ENCODE results near the gene CYB5B. TPM values are rescaled to one million over a fixed set of nuclear protein-coding genes. Genes with fewer than 3 reads are reported as not detected.

CYB5B gene, protein sequence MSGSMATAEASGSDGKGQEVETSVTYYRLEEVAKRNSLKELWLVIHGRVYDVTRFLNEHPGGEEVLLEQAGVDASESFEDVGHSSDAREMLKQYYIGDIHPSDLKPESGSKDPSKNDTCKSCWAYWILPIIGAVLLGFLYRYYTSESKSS
- 100 to 1,000 TPM; 124 to 150 (median 131) TPM for polyA plus RNA-seq (ENCODE audit: insufficient read length in 4 of 4)

DNA sequence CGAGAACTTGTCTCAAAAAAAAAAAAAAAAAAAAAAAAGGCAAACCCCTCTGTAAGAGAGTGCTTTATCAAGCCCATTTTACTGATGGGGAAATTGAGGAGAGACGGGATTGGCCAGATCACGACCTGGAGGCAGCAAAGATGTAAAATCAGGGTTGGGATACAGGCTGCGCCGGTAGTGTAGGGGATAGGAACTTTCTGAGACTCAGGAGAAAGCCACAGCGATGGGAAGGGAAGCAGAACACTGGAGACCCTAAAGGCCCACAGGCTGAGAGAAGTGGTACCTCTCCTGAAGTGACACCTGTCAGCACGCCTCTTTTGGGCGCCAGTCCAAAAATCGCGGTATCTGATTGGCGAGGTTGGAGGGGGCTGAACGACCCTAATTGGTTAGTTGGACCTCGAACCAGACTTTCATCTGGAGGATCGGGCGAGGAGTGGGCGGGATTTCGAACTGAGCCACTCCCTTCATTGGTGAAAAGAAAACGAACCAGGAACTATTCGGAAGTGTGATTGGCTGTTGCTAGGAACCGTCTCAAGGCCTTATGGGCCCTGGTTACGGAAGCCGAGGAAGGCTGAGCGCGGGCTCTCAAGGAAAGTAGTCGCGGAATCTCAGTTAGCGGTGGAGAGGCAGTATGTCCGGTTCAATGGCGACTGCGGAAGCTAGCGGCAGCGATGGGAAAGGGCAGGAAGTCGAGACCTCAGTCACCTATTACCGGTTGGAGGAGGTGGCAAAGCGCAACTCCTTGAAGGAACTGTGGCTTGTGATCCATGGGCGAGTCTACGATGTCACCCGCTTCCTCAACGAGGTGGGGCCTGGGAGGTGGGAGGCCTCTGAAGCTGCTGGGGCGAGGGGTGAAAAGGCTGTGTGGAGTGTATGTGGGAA is at the start of gene CYB5B:
Gene CYB5B, plus strand, starts transcription at position 567 of the 882 bp plus-strand sequence. Its CDS starts 65 bp downstream, at position 632.
- peak; percentile 91 to 99 (median 96) for DNase-seq (ENCODE audit: low read depth in 4 of 4, low spot score in 2 of 4)

DNA sequence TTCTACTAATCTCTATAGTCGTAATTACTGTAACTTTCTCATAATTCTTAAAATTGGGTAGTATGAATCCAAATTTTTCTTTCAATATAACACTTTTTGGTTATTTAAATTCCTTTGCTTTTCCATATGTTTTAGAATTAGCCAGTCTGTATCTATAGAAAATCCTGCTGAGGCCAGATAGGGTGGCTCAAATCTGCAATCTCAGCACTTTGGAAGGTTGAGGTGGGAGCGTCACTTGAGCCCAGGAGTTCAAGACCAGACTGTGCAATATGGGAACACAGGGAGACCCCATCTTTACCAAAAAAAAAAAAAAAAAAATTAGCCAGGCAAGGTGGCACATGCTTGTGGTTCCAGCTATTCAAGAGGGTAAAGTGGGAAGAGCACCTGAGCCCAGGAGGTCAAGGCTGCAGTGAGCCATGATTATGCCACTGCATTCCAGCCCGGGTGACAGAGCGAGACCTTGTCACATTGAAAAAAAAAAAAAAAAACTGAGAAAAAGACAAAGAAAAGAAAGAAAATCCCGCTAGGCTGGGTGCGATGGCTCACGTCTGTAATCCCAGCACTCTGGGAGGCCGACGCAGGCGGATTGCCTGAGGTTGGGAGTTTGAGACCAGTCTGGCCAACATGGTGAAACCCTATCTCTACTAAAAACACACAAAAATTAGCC is 47.9 kb upstream of the CYB5B start:
- DNase-seq (ENCODE audit: low read depth in 4 of 4, low spot score in 2 of 4): no peak

DNA sequence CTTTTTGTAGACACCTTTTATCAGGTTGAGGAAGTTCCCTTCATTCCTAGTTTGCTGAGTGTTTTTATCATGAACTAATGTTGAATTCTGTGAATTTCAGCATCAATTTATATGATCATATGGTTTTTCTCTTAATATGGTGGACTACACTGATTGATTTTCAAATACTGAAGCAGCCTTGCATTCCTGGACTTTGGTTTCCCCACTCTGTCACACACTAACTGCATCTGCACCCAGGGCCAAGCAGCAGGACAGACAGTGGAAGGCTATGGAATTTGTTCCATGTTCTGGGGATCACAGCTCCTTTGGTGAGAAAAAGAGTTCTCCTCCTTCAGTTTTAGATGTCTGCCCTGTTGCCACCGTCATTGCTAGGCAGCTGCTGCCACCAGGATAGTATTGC is 46.4 kb upstream of the CYB5B start:
- DNase-seq (ENCODE audit: low read depth in 4 of 4, low spot score in 2 of 4): no peak

DNA sequence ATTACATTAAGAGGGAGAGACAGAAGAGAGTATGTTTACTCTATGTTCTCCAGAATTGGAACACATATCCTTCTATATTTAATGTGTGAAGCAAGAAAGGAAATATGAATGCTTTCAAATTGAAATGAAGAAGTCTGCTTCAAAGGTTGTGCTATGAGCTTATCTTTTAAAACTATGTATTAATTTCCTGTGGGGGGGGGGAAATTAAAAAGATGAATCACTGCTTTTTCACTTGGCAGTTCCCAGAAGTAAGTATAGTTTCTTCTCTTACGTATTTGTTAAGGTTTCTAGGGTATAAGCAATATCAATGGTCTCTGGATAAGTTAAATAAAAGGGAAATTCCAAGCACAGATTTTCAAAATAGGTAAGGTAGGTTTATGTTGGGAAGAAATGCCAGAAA is 45.7 kb upstream of the CYB5B start:
- no peak for DNase-seq (ENCODE audit: low read depth in 4 of 4, low spot score in 2 of 4)

DNA sequence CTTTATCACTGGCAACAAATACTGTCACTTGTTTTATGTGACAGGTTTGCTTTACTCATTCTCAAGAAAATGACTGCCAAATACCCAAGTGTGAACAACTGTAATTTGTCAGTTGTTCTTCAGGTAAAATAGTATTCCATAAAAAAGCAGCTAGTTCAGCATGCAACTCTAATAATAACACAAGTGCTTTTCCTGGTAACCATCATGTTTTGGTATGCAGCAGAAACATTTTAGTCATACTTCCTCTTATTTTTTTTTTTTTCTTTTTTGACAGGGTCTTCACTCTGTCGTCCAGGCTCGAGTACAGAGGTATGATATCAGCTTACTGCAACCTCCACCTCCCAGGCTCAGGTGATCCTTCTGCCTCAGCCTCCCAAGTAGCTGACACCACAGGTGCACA is 43.2 kb upstream of the CYB5B start:
- DNase-seq (ENCODE audit: low read depth in 4 of 4, low spot score in 2 of 4): no peak

DNA sequence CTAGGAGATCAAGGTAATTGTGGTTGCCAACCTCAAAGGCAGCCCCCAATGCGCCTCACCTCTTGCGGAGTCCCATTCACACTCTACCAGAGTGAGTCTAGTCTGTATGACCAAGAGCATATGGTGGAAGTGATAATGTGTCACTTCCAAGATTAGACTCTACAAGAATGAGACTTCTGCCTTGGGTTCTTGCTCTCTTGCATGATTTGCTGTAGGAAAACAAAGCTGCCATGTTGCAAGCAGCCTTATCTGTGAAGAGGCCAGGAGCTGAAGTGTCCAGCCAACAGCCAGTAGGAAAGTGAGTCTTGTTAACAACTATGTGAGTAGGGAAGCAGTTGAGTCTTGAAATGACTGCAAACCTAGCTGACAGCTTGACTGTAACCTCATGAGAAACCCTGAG is 42.0 kb upstream of the CYB5B start:
- DNase-seq (ENCODE audit: low read depth in 4 of 4, low spot score in 2 of 4): no peak

DNA sequence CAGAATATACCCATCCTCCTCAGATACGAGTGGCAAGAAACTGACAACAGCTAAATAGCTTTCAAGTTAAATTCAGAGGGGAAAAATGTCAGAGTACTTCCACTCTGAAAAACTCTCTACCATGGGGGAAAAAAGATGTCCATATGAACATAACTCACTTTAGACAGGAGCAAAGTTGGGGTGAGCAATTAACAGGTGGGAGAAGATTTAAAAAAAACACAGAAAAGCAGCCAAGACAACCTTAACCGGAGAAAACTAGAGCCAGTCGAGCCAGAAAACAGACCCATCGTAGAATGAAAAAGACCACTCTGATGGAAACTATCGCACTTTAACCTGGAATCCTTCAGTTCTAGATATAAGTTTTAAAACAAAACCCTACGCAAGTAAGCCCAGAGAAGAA is 39.4 kb upstream of the CYB5B start:
- DNase-seq (ENCODE audit: low read depth in 4 of 4, low spot score in 2 of 4): no peak

DNA sequence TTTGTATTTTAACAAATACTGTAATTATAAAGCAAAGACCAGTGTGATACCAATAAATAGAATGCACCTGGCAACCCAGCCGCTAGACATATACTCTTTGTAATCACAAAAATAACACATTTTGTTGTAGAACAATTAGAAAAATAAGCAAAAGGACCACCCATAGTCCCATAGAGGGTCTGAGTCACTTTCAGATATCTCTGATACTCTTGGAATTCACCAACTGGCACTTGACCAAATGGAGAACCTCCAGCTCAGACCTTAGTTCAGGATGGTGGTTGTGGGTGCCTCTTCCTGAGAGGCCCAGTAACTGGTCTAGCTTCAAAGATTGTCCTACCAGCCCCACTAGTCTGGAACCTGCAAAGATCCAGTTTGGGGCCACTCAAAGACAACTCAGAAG is 37.8 kb upstream of the CYB5B start:
- DNase-seq (ENCODE audit: low read depth in 4 of 4, low spot score in 2 of 4): no peak

DNA sequence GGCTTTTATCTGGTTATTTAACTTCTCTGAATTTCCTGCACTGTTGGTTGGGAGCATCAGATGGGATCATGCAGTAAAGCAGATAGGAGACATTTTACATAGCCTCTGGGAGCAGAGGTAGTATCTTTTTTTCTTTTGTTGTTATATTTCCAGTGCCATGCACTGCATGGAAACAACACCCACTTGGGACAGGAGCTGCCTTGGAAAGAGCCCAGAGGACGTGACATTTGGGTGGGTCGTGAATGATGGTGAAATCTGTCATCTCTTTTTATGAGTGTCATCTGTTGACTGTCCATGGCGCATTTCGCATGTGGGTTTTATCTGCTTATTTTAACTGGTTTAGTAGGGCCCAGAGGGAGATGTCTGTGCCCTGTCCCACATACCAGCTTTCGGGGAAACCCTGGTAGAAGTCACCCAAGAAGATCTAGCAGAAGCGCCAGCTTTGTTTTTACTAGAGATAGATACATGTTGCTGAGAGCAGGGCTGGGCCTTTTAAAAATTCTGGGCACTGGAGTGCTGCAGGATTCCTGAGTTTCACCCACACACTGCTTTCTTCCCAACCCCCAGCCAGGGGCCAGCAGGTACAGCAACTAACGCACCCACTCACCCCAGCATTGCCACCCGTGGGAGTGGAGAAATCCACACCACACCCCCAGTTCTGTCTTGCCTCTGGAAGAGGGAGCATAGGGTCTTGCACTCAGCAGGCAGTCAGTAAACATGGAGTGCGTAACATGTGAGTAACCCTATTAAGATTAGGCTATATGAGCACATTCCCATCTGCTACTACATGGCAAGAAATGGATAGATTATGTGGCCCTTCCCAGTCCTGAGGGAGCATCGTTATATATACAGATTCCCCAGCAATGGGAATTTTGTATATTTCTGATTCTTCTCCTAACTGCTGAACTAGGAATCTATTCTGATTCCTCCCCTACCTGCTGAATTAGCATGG is 30.2 kb upstream of the CYB5B start:
- no peak for DNase-seq (ENCODE audit: low read depth in 4 of 4, low spot score in 2 of 4)

DNA sequence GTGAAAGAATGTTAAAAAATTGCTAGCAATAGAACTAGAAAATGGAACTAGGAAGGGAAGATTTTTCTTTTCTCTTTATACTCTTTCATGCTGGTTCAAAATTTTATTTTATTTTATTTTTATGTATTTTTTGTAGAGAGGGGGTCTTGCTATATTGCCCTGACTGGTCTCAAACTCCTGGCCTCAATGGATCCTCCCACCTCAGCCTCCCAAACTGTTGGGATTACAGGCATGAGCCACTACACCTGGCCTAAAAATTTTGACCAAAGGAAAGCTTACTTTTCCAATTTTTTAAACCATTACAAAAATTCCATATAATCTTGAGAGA is 28.6 kb upstream of the CYB5B start:
- no peak for DNase-seq (ENCODE audit: low read depth in 4 of 4, low spot score in 2 of 4)

DNA sequence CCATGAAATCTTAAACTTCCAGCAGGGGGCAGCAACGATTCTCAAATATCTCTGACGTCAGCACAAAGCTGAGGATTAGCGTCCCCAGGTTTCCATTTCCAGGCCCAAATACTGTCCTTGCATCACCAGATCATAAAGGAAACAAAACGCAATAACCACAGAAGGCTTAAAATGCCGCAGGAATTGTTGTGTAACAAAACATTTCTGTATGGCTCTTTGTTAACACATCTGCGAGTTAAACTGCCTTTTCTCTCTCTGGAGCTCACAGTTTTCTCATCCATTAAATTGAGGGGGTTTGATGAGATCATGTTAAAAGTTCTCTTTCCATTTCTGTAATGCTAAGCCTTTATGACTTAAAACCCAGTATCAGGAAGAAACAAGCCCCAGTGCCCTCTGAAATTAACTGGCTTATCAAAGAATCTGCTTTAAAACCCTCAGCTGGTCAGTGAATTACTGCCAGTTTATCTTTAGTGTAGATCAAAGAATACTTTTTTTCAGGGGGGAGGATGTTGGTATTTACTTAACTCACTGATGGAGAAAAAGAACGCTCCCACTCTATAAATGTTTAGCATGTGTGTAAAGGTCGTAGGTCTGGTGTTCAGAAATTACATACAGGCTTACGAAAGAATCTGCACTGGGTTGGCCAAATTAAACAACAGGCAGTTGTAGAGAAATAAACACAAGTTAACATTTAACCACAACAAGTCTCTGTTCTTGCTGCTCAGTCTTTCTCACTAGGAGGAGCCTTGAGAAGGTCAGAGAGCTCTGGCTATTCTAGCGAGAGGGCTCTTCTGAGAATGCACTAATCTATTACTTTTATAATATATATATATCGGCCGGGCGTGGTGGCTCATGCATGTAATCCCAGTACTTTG is 28.0 kb upstream of the CYB5B start:
- DNase-seq (ENCODE audit: low read depth in 4 of 4, low spot score in 2 of 4): peak; percentile 79 to 89 (median 82)

DNA sequence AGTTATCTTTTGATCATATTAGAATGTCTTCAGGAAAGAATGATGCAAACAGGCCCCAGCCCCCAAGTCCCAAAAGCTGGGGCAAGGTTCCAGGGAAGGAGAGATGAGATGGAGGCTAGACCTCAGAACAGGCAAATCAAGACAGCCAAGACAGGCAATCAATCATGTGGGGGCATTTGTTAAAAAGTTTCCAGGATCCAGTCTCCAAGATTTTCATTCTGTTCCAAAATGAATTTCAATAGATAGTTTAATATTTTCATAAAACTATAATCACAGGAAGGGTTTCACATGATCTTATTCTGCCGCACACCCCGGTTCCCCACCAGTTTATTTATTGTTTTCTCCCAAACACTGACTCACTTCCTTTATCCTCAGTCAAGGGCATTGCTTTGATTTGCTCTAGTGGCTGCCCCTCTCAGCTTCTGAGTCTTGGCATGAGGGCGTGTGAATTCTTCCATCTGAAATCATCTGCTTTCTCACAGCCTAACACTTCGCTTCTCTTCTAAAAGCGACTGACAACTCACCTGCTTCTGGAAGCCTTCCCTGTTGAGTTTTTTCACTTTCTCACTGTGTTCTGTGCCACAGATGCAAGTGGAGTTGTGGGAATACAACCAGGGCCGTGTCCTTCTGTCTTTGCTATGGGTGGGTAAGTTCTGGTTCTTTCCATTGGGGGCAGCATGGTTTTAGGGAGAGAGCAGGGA is 26.4 kb upstream of the CYB5B start:
- DNase-seq (ENCODE audit: low read depth in 4 of 4, low spot score in 2 of 4): no peak

DNA sequence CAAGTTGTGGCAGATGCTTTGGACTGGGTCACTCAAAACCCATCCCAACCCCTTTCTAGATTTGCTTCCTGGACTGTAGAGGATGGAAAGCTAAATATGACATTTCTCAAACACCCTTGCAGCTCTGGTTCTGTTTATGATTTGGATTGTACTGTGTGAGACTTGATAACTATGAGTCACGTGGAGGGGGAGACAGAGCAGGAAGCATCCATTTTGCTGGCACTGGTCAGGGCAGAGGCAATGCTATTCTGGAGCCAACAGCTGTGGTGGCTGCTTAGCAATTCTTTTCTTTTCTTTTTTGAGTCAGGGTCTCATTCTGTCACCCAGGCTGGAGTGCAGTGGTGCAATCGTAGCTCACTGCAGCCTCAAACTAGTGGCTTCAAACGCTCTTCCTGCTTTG is 25.1 kb upstream of the CYB5B start:
- no peak for DNase-seq (ENCODE audit: low read depth in 4 of 4, low spot score in 2 of 4)

DNA sequence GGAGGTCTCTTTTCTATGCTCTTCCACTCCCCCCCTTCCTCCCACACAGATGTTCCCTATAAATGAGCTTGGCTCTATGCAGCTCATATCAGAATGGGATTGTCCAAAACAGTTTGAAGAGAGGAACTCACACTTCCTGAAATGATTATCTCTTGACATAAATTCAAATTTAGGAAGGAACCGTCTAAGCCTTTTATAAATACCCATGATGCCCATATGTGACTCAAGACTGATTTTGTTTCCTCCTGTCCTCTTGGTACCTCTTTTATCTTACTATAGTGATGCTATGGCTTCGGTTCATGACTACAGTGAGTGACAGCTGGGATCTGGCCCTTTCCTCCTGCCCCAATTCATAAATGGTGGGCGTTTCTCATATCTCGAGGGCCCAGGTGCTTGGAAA is 22.0 kb upstream of the CYB5B start:
- no peak for DNase-seq (ENCODE audit: low read depth in 4 of 4, low spot score in 2 of 4)

DNA sequence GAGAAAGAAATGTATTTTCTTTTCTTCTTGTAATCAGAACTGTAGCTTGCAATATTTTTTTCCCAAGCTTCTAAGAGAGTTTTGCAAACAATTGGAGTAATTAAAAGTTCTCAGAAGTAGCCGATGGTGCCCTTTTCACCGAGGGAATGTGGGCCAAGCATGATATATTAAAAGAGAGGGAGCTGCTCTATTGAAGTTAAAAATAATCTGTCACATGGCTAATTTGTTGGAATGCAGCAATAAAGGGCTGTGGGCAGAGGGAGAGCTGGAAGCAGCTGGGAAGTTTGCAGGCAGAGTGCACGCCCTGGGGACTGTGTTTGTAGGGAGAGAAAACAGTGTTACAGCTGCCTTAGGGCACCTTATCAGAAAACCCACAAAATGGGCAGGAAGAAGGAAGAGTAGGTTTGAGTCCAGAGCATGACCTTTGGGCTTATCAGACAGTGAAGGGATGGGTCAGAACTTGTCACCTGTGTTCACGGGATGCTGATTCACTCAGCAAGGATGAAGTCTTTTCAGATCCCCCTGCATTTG is 20.1 kb upstream of the CYB5B start:
- DNase-seq (ENCODE audit: low read depth in 4 of 4, low spot score in 2 of 4): peak in 1 of 4 donors; percentile 77

DNA sequence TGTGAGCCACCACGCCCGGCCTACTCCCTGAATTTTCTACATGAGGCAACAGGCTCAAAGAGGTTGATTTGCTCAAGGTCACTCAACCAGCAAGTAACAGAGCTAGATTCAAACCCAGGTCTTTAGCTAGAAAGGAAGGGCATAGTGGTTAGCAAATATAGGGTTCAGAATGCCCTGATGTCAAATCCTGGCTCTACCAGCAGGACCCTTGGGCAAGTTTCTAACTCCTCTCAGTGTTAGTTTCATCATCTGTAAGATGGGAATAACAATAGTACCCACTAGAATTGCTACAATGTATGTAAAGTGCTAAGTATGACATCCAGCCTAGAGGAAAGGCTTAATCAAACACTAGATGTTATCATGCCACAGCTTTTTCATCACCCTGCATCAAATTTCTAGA is 19.1 kb upstream of the CYB5B start:
- no peak for DNase-seq (ENCODE audit: low read depth in 4 of 4, low spot score in 2 of 4)

DNA sequence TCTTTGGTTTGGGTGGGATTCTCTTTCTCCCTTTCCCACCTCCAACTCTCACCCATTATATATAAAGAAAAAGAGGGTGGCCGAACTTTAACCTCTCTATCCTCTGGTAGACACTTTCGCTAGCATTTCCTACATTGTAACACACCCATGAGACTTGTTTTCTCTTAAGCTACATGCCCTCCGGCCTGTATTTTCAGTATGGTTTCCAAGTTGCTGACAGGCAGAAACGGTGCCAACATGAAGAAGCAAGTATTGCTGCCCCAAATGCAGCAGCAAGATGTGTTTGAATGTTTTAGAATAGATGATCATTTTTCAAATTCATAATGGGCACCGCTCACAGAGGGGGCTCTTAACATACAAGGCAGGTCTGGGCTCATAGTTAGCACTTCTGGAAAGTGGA is 18.7 kb upstream of the CYB5B start:
- no peak for DNase-seq (ENCODE audit: low read depth in 4 of 4, low spot score in 2 of 4)

DNA sequence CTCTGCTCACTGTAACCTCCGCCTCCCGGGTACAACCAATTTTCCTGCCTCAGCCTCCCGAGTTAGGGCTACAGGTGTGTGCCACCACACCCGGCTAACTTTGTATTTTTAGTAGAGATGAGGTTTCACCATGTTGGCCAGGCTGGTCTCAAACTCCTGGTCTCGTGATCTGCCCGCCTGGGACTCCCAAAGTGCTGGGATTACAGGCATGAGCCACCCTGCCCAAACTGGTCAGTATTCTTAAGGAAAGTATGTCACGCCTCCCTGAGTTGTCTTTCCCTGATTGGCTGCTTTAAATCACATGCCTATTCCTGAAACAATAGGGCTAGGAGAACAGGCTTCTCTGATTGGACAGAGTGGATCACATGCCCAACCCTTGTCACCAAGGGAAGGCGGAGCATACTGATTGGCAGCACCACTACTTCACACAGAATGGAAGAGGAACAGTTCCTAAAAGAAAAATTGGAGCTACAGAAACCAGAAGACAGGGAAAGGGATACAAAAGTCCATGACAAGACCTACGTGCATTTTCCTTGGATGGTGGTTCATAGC is 17.6 kb upstream of the CYB5B start:
- no peak for DNase-seq (ENCODE audit: low read depth in 4 of 4, low spot score in 2 of 4)
